Left forelimb (tissue), 1 donor: ENCODE results near the gene GPC2.

Experiments
- DNase-seq: peaks from one replicate; pipeline ENCODE4 v3.0.0-alpha.2; 2018; ENCODE audit warnings: low spot score

GPC2 gene

DNA sequence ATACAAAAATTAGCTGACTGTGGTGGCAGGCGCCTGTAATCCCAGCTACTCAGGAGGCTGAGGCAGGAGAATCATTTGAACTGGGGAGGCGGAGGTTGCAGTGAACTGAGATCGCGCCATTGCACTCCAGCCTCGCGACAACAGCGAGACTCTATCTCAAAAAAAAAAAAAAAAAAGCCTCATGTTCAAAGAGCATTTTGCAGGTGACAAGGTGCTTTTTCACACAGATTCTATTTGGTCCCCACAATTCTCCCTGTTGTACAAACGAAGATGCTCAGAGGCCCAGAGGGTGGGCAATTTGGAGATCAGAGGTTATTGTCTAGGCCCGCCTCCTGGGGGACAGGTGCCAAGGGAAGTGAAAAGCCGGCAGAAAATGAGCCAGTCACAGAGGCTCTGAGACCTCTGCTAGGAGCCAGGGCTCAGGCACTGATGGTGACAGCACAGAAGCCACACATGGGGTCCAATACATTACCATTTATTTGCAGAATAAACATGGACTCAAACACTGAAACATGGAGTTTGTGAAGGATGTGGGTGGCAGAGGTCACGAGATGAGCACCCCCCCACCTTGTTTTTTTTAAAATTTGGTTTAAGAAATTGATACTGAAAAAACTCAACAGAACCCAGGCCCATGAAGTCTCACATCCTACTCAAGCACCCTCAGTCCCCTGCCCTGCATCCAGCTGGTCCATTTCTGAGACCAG, 7.9 kb downstream of the GPC2 start:
- no peak for DNase-seq

DNA sequence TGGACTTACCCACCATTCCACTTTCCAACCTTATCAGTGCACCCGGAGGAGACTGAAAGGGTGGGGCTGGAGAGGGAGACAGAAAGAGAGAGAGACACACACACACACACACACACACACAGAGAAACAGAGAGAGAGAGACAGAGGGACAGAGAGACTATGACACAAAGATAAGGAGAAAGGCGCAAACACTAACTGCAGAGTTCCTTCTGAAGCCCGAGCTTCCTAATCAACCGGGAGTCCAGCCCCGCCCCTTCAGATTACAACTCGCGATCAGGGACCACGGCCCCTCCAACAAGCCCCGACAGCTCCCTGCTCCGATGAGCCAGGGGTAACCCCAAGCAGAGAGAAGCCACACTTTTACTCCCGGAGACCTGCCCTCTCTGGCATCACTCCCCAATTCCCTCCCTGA, 9.3 kb downstream of the GPC2 start:
- no peak for DNase-seq

DNA sequence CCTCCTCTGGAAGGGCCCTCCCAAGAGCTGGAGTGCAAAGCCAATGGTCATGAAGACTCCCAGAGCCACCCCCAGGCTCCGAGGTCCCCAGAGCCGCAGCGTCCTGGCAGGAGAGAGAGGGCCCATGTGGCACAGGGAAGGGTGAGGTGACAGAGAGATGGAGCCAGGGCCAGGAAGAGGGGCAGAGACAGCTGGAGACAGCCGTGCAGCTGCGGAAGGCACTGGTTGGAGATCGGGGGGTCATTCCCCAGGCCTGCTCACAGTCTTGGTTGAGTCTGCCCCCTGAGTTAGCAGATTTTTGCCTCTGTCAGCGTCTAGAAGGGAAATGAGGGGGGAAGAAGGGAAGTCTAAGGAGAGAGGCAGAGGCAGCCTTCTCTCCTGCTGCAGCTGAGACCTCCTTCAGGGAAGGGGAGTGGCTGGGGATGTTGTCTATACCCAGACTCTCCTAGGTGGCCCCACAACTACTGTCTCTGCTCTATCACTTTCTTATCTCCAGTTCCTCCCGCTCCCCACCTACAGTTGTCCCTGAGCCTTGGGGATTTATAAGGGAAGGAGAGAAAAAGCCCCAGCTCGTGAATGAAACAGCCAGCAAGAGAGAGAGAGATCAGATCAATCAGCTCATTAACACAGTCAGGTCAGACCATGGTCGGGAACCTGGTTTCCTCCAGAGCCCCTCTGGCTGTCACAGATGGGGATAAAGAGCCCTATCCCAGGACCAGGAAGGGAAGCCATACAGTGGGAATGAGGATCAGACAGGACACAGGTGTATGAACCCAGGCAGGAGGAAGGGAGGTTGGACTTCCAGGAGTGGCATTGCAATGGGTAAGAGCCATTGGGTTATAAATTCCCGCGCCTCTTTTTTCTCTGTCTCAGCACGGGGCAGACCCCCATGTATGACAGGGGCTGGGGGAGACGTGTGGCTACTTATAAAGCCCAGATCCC, 9.9 kb downstream of the GPC2 start:
- no peak for DNase-seq

DNA sequence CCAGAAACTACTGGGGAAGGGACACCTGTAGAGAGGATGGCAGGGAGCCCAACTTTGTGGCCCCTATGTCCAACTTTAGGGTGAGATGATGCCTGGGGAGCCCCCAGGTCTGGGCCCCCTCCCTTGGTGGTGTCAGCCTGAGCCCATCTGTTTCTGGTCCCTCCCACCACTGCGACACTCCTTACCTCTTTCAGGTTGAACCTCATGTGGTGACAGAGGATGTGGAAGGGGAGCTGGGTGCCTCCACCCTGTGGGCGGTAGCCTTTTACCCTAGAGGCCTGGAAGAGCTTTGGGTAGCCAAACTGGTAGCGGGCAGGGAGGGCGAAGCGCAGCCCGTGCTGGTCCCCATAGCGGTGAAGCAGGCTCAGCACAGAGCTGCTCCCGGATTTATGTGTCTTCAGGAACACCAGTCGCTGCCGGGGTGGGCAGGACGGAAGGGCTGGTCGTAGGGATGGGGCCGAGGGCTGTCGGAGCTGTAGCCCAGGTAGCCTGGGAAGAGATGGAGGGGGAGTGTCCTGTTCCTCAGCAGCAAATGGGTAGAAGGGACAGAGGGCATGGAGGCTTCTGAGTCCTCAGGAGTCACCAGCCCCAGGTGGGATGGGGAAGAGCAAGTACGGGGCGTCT, 10.8 kb downstream of the GPC2 start:
- no peak for DNase-seq

DNA sequence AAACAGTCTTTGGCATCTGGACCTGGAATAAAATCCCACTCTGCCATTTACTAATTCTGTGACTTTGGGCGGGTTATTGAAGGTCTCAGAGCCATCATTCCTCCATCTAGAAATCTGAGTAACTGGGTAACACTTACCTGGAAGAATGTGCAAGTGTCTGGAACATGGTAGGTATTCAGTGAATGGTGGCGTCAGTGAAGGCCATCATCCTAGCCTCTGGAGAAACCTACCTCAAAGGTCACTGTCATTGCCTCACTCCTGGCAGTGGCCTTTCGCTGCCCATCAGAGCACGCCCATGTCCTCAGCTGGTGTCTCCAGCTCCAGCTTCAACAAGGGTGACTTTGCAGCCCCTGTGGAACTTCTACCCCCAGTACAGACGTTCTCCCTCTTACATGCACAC, 13.3 kb downstream of the GPC2 start:
- DNase-seq, result no peak

DNA sequence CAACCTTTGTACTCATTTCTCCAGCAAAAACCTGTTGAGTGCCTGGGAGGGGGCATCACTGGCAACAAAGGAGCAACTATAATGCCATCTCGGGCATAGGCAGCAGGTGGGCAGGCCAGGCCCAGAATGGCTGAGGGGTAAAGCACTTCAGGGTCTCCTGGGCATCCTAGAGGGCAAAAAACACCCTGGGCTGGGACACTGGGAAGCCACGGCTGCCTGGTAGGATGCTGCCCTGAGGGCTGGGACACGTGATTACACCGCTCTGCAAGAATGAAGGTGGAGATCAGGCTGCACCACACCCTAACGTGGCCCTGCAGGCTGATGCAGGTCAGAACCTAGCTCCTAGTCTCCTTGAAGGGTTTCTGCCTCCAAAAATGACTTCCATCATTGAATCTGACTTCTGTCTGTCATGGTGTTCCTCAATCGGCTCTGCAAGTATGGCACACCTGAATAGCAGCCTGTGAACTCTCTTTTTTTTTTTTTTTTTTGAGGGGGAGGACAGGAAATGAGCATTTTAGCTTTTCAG, 14.1 kb downstream of the GPC2 start:
- no peak for DNase-seq

DNA sequence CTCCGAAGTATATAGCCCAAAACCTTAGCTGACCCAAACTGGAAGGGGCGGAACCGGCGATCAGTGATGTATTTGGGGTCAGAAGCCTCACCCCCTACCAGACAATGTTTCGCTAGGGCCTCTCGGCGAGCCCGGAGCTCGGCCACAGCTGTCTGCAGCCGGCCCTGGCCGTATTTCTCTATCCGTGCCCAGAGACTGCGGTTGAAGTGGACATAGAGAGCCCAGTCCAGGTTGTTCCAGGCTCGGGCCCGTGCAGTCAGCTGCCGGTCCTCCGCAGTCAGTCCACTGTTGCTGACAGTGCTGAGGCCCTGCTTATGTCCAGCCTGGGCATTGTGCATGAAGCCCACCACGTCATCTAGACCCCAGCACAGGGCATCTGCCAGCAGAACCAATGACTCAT, 17.1 kb downstream of the GPC2 start:
- no peak for DNase-seq

DNA sequence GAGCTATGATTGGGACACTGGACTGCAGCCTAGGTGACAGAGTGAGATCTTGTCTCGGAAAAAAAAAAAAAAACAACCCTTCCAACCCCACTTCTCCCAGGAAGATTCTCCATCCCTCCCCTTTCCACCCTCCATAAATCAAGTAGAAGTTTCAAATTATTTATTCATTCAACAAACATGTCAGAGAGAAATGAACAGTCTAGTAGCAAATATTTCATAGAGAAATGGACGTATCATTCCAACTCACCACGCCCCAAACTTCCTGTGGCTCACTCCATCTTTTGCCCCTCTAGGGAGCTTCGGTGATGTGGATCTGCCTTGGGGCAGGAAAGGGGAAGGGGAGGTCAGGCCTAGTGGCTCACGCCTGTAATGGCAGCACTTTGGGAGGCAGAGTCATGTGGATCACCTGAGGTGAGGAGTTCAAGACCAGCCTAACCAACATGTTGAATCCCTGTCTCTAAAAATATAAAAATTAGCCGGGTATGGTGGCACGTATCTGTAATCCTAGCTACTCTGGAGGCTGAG, 18.0 kb downstream of the GPC2 start:
- no peak for DNase-seq

DNA sequence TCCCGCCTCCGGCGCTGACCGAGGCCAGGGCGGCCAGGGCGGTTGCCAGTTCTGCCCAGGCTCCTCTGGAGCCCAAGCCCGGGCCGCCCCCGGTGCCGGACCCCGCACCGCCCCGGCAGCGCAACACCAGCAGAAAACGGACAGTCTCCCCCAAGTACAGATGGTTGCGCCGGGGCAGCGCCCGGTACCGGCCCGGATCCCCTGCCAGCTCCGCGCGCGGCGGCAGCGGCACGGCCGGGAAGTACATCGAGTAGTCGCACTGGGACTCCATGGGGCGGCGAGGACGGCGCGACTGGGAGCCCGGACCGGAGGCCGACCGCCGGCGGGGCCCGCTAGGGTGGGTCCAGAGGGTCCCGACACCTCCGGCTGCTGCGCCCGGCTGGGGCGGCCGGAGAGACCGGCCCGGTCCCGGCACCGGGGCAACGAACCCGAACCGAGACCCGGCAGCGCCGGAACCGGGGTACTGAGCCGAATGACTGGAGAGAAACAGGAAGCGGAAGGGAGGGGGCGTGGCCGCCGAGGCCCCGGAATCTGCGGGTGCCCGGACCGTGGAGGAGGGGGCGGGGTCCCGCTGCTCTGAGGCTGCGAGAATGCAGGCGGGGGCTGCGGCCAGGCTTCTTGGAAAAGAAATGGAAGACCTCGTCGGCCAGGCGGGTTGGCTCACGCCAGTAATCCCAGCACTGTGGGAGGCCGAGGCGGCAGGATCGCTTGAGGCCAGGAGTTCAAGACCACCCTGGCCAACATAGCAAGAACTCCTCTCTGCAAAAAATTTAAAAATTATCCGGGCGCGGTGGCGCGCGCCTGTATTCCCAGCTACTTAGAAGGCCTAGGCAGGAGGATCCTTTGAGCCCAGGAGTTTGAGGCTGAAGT, 18.7 kb downstream of the GPC2 start, which contains the start of gene TRAPPC14:
TRAPPC14 (minus strand) TSS at position 495 of the 870 bp plus-strand sequence; CDS start at position 271, 224 bp downstream.
- DNase-seq, result peak; percentile 96

DNA sequence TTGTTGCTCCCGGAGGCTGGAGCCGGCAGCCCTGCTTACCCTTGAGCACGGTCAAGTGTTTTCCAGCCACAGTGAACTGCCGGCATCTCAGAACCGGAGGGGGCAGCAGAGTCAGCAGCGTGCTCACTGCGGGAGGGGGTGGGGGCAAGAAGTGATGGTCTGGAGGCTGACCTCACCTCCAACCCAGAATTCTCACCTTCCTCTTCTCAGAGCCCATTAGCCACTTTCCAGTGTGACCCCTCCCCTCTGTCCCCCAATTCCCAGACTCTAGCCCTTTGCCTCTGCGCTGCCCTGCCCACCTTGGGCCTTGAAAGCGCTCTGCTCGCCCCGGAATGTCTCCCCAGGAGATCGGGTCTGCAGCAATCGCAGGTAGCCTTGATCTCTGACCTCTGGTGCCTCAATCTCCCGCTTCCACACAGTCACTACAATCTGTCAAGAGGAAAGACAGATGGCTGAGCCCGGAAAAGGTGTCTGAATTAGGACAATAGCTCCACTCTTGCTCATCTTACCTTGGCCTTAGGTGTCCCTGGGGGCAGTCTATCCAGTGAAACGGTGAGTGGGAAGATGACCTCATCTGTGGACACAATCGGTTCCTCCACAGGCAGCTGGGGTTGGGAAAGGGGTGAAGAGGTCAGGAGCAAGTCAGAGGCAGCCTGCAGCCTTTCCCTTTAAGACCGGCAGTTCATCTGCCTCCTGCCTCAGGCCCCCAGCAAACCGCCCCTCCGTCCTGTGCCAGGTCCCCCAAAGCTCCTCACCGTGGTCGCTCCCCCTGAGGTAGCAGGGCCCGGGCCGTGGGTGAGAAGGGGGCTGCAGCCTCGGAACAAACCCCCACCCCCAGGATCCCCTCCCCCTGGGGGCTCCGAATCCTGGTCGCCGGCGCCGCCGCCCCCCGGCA, 19.6 kb downstream of the GPC2 start:
- no peak for DNase-seq

DNA sequence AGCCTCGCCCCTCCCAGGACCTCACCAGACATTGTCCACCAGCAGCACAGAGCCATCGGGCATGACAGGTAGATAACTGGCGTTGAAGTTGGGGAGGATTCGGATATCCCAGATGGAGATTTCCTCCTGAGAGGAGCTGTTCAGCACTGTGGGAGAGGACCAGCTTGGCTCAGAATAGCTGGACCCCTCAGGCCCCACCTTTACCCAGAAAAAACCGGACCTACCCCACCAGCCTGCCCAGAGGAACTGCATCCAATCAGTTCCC, 20.2 kb downstream of the GPC2 start:
- DNase-seq, result no peak

DNA sequence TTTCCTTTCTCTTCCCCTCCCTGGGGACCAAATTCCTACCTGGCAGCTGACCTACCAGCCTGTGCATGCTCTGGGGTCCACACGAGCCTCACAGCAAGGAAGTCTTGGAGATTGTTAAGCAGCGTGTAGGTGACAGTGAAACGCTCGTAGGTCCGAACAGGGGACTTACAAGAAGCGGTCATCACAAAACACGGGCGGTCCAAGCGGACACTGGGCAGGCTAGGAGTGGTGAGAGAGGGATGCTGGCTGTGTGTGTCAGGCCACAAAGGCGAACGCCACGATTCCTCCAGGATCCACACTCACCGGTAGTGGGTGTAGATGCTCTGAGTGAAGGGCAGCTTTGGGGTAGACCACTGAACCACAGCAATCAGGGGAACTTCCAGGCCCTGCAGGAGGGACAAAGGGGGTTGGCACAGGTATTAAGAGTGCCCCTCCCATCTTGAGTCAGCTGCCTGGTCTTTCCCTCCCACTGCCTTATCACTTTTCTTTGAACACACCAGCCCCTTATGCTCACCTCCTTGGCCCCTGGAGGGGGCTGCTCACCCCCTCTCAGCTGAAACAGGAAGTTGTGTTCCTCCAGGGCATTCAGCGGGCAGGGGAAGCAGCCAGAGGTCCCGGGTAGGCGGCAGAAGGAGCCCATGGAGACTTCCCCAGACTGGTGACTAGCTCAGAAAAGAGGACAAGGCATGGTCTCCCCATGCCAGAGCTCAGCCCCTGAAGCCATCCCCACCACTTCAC, 20.7 kb downstream of the GPC2 start:
- no peak for DNase-seq

DNA sequence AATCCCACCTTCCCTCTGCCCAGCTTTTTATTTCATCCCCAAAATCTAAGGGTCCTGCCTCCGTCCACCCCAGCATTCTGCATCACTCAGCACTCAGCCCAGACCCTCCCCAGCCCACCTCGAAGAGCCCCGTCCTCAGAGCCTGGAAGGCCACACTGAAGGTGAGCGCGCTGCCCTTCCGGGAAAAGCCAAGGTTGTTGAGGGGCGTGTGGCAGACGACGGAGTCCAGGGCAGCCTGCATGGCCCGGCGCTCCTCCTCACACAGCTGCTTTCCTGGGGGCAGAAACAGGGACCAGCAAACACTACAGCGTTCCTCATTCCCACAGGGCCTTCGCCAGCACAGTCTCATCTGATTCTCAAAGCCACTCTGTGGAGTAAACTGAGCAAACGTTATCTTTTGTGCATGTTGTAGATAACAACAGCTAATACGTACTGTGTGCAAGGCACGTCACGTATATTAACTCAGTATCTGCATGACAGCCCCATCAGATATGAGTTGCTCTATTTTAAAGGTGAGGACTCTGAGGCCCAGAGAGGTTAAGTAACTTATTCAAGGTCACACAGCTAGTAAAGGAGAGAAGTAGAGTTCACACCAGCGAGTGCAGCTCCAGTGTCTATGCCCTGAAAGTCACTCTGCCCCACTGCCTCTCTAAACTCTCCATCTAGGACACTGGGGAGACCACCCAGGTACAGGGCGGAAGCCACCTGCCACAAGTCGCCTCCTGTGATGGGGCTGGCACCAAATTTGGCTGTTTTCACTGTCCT, 21.4 kb downstream of the GPC2 start:
- DNase-seq, result no peak

DNA sequence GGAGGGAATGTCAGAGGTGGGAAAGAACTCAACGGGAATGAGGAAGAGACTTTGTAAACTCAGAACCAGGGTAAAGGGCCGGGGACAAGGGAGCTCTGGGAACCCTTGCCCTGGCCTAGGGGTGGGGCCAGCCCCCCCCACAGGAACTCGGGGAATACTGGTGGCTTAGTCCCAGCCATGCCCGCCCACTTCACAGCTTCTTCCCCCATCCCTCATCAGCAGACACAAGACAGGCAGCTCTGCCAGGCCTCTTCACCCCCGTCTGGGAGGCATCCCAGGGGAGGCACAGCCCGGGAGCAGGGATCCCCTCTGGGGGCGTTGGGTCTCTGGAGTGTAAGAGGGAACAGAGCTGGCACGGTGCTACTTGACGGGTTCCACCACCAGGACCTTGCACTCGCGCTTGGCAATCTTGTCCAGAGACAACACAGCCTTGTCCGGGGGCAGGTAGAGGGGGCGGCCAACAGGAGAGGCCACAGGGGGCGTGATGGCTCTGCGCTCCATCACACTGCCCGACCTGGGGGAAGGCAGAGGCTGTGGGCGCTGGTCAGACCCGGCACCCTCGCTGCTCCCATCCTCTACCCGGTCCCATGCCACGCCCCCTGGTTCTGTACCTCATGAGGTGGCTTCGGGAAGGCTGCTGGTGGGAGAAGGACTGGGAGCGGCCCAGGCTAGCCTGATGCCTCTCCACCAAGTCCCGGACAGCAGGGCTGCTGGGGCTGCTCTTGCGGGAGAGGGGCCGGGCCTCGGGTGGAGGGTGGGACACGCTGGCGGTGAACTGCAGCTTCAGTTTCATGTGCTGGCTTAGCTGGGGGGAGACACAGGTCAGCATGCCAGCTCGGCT, 22.3 kb downstream of the GPC2 start:
- DNase-seq, result no peak

DNA sequence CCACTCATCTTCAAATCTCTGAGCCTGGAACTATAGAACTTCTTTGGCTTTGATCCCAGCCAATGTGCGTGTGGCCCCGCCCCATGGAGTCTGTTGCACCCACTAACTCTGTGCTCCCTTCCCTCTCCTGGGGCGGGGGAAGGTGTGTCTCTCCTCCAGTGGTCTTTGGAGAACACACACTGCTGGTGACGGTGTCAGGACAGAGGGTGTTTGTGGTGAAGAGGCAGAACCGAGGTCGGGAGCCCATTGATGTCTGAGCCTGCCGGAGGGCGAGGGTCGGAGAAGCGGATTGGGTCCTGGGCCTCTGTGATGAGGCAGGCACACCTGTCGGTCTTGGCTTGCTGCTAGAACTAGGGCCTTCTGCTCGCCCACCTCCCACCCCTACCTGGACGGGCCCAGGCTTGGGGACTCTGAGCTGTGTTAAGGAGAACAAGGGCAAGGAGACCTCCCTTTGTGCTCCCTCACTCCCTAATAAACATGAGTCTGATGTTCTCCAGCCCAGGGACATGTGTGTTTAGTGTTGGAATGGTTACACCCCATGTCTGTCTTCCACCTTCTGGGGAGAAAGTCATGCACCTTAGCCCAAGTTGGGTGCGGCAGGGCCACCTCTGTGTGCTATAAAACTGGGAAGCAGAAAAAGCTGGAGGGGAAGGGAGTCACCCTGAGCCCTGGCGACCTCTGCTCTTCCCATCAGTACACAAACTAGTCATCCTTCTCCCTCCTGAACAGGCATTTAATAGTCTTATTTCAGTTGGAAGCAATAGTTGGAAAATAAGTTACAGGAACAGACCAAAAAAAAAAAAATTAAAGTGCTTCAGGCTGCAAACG, 23.3 kb downstream of the GPC2 start:
- DNase-seq, result no peak

DNA sequence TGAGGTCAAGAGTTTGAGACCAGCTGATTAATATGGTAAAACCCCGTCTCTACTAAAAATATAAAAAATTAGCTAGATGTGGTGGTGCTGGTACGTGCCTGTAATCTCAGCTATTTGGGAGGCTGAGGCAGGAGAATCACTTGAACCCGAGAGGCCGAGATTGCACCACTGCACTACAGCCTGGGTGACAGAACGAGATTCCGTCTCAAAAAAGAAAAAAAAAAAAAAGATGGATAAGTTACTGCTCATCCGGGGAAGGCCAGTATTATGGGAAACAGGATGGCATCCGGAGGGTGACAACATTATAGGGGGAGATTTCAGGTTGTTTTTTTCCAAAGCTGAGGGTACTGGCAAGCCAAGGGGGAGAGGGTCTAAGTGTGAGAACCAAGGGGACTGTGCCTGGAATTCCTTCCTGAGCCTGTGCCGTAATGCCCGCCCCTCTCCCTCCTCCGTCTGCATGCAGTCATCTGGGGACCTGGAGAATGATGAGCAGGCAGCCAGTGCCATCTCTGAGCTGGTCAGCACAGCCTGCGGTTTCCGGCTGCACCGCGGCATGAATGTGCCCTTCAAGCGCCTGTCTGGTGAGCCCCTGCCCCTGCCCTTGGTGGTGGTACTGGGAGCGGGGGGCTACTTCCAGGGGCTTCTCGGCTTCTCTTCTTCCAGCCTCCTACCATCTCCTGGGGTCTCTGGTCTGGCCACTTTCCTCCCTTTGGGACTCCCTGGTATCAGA, 24.1 kb downstream of the GPC2 start:
- DNase-seq, result no peak
